ENCODE measurements around the gene RNF227.
"Not testable (repeated sequence)": the region's sequence is repeated elsewhere in the genome, so short reads cannot be mapped to it uniquely, and the experiment has no call there.

The RNF227 gene

DNA sequence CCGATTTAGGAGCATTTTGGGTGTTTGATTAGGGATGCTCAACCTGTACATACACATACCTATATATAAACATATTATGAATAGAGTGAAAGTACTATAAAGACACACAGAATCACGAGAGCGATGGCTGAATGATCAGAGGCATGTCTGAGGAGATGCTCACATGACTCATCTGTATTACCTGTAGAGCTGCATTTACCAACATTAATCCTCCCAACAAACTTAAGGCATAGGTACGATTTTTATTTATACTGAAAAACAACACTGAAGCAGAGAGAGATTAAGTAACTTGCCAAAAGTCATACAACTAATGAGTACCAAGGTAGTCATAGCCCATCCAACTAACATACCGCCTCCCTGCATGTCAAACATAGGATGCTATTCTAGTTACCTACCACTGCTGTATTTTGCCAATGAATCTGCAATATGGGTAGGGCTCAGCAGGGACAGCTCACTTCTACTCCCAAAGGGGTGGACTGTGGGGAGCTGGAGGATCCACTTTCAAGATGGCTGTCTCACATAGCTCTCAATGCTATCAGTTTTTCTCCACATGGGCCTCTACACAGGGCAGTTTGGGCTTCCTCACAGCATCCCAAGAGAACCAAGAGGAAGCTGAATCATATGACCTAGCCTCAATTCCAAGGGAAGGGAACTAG, 51.0 kb downstream of the RNF227 start:
- Histone ChIP-seq H3K4me1 (ENCODE audit: control insufficient read depth, insufficient read depth, low read length) (peaks cover 8% of the 10 kb centered on the region), H3K9ac (ENCODE audit: low read length) (no peak overlapping the region), H3K27me3 (ENCODE audit: control insufficient read depth, insufficient read depth, low read length) (no peaks in the 10 kb centered on the region), H3K4me3 (ENCODE audit: low read length) (no peak overlapping the region), H3K9me3 (ENCODE audit: control insufficient read depth, low read length) (no peaks in the 10 kb centered on the region), H3K36me3 (ENCODE audit: control insufficient read depth, insufficient read depth, low read length) (no peaks in the 10 kb centered on the region)

DNA sequence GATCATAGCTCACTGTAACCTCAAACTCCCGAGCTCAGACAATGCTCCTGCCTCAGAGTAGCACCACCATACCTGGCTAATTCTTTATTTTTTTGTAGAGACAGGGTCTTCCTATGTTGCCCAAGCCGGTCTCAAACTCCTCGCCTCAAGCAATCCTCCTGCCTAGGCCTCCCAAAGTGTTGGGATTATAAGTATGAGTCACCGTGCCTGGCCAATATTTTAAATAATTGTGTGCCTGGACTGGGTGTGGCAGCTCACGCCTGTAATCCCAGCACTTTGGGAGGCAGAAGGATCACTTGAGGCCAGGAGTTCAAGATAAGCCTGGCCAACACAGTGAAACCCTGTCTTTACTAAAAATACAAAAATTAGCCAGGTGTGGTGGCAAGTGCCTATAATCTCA, 51.7 kb downstream of the RNF227 start:
- not testable (repeated sequence) for H3K4me3 ChIP-seq (ENCODE audit: low read length); H3K9ac ChIP-seq (ENCODE audit: low read length); H3K4me1 ChIP-seq (ENCODE audit: control insufficient read depth, insufficient read depth, low read length); H3K9me3 ChIP-seq (ENCODE audit: control insufficient read depth, low read length); H3K36me3 ChIP-seq (ENCODE audit: control insufficient read depth, insufficient read depth, low read length); H3K27me3 ChIP-seq (ENCODE audit: control insufficient read depth, insufficient read depth, low read length)

Measured in mucosa of stomach (tissue), 1 donor.